Stimulated activated CD4-positive, alpha-beta T cell treated with anti-CD3 and anti-CD28 coated beads, Interleukin-1b, Interleukin-23, amount 100 ng/mL, for 4 hours (primary cell): ENCODE data around the gene IQSEC1.

Experiments
- DNase-seq, 2 donors: peaks; one replicate each; pipeline ENCODE4 v3.0.0-alpha.2; 2020; ENCODE audit warnings: low read depth in 2 of 2

Gene IQSEC1

DNA sequence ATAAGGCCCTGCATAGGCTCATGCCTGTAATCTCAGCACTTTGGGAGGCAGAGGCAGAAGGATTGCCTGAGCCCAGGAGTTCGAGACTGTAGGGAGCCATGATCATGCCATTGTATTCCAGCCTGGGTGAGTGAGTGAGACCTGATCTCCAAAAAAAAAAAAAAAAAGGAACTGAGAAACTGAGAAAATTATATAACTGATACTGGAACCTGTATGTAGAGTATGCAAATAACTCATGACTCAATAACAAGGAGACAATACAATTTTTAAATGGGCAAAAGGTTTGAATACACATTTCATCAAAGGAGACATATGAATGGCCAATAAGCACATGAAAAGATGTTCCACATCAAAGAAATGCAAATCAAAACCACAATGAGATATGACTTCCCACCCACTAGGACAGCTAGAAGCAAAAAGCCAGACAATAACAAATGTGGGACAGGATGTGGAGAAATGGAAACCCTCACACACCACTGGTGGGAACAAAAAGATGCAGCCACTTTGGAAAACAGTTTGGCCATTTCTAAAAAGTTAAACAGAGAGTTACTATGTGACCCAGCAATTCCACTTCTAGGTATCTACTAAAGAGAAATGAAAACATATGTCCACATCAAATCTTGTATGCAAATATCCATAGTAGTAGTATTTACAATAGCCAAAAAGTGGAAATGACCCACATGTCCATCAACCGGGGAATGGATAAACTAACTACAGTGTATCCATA lies 70.7 kb downstream of the IQSEC1 start:
- no peak for DNase-seq

DNA sequence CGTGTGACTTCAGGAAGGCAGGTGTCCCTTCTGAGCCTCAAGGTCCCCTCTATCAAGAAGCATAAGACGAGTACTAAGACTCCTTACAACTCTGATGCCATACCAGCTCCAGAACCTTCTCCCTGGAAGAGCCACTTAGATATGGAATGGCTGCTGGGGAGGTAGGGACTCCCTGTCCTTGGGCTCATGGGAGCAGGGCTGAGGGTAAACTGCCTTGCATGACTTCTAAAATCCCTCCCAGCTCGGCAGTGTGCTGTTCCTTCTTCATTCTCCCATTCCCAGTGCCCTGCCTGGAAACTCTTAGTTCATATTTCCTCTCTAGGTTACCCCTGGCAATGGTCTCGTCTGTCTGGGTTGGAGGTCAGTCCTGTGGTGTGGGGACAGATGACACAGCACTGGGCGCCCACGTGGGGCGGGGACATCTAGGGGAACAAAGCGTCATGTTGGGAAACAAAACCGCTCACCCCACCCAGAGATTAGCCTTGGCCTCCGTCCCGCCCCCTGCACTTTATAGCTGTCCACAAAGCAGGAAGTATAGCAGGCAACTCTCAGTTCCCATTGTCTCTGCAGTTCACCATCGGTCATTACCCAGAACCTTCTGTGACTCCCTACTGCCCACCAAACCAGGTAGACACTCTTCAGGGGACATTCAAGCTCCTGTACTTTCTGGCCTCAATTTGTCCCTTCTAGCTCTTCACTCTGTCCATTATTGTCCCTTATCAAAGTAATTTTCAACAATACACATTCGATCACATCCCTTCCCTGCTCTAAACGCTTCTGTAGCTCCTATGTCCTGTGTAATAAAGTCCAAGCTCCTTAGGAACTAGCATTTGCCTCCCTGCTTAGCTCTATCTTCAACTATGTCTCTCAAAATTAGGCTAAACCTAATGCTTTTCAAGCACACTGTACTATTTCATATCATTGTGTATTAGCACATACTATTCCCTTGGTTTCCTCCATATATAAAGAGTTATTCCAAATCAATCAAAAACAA lies 73.8 kb downstream of the IQSEC1 start:
- no peak for DNase-seq

DNA sequence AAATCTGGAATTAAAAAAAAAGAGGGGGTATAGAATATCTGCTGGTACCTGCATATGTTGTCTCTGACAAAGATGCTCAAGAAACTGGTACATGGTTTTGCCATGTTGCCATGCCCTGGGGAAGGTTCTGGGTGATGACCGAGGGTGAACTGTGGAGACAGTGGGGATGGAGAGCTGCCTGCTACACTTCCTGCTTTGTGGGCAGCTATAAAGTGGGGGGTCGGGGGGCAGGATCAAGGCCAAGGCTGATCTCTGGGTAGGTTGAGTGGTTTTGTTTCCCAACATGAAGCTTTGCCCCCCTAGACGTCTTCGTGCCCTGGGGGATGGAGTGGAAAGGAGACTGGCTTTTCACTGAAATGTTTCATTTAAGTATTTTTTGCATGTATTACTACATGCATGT lies 74.6 kb downstream of the IQSEC1 start:
- DNase-seq: no peak

DNA sequence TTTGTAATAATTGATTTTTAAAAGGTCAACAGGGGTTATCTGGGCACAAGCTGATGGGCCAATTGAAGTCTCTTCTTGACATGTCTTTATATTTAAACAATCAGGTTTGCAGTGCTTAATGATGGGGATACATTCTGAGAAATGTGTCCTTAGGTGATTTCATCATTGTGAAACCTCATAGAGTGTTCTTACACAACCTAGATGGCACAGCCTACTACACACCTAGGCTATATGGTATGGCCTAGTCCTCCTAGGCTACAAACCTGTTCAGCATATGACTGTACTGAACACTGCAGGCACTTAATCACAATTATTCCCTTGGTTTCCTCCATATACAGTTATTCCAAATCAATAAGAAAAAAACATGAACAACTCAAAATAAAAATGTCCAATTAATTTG lies 75.8 kb downstream of the IQSEC1 start:
- DNase-seq: no peak

DNA sequence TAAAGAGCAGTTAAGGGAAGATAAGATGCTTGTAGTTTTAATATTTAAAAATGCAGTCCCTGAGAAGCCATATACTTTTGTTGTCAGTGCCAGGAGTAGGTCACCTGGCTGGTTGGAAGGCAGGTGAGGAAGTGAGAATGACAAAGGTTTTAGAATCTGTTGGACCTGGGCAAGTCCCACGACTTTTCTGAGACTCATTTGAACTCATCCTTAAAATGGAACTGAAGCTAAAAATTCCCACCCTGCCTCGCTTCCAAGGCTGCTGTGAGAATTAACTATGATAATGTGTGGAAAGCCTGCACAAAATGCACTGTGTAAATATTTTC lies 77.1 kb downstream of the IQSEC1 start:
- no peak for DNase-seq

- DNase-seq: no peak
Measured at GRCh38 chr3:12995389-12996180, 77.6 kb downstream of the IQSEC1 start.

- peak; percentile 80 to 88 for DNase-seq
Measured at GRCh38 chr3:12994607-12995388, 78.4 kb downstream of the IQSEC1 start.

DNA sequence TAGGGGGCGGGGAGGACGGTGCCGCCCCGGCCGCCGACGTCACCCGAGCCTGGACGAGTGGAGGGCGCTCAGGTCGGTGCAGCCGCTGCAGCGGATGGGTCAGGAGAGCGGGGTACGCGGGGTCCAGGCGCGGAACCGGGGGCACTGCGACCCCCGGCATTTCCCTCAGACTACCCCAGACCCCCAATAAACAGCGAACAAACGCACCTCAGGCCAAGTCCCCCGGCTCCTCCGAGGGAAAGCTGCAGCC lies 78.9 kb downstream of the IQSEC1 start:
- DNase-seq: no peak

GRCh38 chr3:12993517-12994356 lies 79.5 kb downstream of the IQSEC1 start:
- DNase-seq: no peak

DNA sequence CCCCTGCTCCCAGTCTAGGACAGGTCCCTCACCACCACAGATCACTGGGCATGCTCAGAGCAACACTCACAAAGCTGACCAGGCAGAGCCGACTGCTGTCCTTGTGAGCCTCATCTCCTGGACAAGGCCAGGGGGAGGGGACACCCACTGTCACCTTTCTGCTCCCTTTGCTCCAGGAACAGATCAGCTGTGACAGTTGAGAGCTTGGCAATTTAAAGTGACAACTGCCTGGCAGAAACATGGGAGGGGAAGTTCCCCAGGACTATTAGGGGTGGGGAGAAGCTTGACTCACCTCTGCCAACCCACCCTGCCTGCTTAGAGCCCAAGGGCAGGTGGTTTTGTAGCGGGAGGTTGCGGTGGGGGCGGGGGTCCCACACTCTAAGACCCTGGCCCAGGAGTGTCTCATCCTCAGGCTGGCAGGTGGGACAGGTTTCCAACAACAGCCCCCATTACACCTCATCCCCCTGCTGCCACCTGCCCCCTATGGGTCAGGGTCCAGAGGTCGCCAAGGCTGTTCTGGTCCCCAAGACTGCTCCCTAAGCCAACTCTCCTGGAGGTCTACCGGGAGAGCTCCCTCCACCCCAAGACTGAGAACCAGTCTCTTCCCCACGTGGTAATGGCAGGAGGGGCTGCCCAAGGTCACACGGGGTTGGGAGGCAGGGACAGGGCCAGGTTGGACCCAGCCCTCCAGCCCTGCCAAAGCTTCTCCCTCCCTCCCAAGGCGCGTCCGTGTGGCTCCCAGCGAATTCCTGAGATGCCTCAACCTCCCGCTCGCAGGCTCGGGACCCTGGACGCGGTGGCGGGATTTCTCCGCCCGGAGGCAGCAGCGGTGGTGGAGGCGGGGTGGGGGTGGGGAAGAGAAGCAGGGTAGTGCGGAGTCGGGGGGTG lies 80.4 kb downstream of the IQSEC1 start:
- no peak for DNase-seq

- no peak for DNase-seq
Measured at GRCh38 chr3:12991861-12992281, 81.4 kb downstream of the IQSEC1 start.

GRCh38 chr3:12991481-12991837 lies 81.8 kb downstream of the IQSEC1 start:
- no peak for DNase-seq

DNA sequence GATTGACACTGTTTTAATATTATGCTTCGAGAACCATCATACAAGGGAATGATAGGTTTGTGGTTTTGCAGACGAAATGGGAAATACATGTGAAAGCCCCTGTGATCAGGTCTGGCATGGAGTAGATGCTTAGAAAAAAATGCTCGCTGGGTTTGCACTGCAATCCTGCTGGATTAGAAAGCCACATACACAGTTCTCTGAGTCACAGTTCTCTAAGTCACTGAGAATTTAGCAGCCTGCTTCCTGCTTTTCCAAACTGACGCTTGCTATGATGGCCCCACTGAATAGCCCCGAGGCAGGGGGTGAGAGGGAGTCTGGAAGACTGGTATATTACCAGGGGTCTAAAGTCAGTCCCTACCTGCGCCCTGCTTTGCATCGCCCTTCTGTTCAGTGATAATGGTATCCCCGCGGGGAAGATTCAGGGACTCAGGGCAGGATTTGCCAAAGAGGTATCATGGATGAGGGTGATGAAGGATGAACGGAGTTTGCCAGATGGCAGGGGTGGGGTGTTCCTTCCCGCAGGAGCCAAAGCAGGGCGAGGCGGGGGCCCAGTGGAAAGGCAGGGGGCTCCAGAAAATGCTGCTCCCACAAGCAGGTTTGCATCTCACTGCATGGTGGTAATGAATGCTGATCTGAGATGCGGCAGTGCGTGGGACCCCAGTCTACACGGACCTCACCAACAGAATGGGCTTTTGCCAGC lies 82.3 kb downstream of the IQSEC1 start:
- no peak for DNase-seq

- DNase-seq: no peak
Measured at GRCh38 chr3:12990306-12990705, 82.9 kb downstream of the IQSEC1 start.

GRCh38 chr3:12988728-12989454 lies 84.3 kb downstream of the IQSEC1 start:
- DNase-seq: no peak

DNA sequence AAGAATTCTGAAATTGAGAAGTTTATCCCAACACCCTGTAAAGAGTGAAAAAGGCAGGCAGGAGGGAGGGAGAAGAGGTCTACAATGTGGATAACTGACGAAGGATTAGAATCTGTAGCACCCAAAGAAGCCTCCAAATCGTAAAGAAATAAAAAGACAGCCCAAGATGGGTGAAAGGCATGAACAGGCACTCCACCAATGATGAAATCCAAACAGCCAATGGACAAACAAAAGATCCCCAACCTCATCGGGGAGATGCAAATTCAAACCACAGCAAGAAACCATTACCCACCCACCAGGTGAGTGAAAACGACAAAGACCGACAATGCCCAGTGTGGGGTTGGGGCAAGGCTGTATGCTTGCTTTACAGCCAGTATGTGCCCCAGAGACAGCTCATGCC lies 85.6 kb downstream of the IQSEC1 start:
- DNase-seq: no peak

DNA sequence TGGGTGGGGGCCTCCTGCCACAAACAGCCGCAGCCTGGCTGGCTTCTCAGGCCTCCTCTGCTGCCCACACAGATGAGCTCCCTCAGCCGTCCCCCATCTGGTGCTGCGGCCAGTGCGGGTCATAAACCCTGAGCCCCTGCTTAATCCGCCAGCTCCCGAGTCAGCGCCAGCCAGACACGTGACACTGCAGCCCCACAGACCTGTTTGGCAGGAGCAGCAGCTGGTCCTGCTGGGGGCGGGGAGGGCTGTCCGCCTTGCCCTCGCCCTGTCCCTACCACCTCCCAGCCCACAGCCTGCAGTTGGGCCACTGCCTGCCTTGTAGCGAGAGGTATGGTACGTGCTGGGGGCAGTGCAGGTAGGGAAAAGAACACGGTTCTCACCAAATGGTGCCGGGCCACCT lies 86.2 kb downstream of the IQSEC1 start:
- no peak for DNase-seq

DNA sequence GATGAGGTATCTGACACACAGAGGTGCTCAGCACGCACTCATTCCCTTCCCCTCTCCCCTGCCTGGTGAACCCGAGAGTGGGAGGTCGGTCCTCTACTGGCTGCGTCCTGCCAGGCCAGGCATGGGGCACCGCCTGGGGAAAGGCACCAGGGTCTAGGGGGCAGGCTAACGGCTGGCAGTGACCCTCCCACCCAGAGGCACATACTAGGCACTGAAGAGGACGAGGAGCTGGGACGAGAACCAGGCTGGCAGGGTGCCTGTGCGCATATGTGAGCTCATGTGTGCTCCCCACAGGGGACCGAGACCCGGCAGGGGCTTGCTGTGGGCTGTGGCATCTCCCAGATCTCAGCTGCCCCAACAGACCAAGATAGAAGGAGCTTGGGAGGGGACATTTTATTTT lies 86.7 kb downstream of the IQSEC1 start:
- no peak for DNase-seq

DNA sequence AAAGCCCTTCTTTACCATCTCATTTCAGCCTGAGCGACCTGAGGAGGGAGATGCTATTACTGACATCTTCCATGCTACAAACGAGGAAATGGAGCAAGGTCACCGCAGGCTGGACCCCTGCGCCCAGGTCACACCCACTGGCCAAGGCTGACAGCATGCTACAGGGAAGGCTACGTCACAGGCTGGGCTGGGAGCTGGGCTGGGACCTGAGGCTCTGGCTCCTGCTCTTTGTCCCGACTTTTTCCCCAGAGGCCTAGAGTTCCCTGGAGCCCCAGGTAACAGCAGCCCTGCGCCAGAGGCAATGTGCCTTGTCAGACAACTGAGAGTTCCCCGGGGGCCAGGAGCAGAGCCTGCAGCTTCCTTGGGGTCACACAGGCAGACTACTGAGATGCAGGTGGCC lies 87.2 kb downstream of the IQSEC1 start:
- no peak for DNase-seq
